Occipital lobe (tissue), 2 donors: ENCODE data around the gene PIK3R5. TPM values are rescaled to one million over a fixed set of nuclear protein-coding genes. Genes with fewer than 3 reads are reported as not detected.

Experiments
- DNase-seq: peaks from one replicate; lab custom pipeline; 2025; lab: John Stamatoyannopoulos, UW
- total RNA-seq: library from RNA; depleted of rRNA; stranded (reverse); fragments of >200 nt; gene quantifications from one replicate; pipeline ENCODE4 v1.2.3, GENCODE V29; 2014

PIK3R5 gene
- total RNA-seq, 1 donor from 2014 or later: 0.62 TPM

DNA sequence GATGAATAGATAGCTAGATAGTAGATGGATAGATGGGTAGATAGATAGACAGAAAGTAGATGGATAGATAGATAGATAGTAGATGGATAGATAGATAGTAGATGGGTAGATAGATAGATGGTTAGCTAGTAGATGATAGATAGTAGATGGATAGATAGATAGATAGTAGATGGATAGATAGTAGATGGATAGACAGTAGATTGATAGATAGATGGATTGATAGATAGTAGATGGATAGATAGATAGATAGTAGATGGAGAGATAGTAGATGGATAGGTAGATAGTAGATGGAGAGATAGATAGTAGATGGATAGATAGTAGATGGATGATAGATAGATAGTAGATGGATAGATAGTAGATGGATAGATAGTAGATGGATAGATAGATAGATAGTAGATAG, 40.4 kb downstream of the PIK3R5 start:
- DNase-seq: no peak

DNA sequence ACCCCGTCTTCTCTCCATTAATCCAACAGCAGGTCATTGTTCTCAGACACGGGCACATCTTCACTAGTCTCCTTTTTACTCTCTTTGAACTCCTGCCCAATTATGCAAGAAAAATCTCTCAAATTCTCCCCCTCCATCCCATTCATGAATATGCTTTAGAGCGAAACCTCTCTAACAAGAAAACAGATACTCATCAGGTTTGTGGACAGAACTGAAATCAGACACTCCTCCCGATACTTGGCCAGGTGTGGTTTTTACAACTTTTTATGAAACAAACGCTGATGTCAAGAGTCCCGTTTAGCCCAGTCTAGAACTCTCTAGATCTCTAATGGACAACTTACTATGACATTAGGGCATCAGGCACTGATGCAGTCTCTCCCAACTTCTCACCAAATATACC, 40.9 kb downstream of the PIK3R5 start:
- no peak for DNase-seq

DNA sequence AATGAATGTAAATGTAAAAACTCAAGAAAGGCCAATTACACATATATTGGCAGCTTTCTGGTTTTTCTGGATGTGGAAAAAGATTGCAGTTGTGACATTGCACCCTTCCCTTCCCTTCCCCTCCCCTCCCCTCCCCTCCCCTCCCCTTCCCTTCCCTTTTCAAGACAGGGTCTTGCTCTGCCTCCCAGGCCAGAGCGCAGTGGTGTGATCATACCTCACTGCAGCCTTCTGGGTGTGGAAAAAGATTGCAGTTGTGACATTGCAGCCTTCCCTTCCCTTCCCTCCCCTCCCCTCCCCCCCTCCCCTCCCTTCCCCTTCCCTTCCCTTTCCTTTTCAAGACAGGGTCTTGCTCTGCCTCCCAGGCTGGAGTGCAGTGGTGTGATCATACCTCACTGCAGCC, 41.7 kb downstream of the PIK3R5 start:
- no peak for DNase-seq

DNA sequence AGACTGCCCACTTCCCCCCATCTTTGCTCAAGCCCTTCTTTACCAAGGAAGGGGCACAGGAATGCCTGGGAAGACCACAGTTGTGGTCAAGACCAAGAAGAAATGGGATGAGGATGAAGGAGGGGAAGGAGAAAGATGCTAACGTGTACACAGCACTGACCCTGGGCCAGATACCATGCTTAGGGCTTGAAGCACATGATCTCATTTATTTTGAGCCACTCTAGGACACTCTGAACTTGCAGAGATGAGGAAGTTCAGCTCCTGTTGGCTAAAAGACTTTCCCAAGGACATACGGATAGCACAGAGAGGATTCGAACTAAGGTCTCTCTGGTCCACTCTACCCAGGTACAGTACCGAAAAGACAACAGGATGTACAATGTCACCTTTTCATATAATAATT, 42.6 kb downstream of the PIK3R5 start:
- no peak for DNase-seq

DNA sequence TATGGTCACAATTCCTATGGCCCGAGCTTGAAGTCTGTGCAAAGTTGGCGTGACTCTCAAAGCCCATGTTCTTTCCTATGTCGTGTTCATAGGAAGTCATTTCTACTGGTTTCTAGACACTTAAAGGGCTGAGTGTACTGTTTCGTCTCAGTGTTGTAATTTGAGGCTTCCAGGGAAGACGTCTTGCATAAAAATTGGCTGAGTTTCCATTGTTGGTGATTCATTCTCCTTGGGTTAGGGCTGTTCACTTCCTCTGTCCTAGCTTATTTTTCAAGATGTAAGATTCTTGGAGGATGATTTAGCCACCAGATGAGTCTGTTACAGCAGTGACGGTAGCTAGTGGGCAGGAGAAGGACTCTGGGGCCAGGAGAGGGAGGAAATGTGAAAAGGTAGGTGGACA, 43.1 kb downstream of the PIK3R5 start:
- no peak for DNase-seq

DNA sequence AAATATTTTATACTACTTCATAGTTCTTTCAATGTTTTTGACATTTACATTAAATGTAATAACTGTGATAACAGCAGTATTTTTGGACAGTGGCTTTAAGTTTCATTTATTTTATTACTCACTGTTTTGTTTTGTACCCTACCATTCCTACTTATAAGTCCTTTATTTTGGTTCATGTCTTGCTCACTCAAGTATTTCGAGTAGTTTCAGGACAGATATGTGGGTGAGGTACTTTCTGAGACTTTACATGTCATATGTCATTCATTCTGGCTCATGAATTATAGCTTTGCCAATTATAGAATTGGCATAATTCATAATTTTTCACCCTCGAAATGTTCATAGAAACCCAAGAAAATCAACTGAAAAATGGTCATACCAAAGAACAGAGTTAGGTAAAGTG, 44.4 kb downstream of the PIK3R5 start:
- no peak for DNase-seq

DNA sequence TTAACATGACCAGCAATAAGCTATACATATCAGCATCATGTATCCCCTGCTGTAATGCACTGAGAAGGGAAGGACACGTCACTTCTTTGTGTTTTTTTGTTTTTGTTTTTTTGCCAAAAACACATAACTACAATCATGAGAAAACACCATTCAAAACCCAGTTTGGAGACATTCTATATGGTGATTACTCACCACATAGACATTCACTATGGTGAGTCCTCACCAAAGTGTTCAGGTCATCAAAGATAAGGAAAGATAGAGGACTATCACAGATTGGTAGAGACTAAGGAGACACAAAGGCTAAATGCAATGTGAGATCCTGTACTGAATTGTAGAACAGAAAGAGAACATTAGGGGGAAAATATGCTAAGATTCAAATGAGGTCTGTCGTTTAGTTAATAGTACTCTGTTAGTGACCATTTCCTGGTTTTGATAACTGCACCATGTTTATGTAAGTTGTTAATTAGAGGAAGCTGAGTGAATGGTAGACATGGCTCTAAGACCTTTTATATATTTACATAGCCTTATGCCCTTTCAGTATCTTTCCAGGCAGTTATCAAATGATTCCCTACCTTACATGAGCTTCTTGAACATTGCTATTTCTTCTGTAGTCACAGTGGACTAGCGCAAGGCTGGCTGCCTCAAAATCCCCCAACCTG, 46.6 kb downstream of the PIK3R5 start:
- DNase-seq: no peak

DNA sequence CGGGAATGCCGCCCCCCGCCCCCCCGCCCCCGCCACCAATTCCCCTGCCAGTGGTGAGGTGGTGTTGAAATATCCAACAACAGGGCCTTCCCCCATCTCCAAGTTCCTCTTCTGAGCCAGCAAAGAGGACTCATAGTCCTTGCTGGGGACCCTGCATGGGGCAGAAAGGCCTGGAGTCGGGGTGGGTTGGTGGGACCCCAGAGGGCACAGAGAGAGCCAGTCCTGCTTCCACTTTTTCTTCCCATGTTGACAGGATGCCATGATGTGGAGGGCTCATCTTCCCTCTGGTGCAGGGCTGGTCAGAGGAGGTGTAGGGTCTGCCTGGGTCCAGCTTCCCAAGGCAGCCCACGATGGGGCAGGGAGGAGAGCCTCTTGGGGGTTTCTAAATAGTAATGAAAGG, 49.0 kb downstream of the PIK3R5 start:
- DNase-seq: no peak

DNA sequence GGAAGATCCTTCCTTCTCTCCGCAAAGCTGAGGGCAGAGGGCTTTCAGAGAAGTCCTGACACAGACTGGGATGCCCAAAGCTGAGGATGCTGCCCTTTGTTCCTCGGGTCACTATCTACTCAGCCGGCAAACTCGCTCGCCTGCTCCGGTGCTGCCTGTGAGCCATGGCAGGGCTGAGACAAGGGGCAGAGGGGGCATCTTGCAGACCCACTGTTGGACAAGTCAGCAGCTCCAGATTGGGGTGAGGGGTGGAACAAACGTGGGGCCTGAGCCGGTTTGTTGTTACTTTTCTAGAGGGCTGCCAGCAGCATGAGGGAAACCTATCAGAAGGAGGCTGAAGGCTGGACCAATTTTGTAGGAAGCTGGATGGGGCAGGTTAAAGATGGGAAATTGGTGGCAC, 51.0 kb downstream of the PIK3R5 start:
- no peak for DNase-seq

DNA sequence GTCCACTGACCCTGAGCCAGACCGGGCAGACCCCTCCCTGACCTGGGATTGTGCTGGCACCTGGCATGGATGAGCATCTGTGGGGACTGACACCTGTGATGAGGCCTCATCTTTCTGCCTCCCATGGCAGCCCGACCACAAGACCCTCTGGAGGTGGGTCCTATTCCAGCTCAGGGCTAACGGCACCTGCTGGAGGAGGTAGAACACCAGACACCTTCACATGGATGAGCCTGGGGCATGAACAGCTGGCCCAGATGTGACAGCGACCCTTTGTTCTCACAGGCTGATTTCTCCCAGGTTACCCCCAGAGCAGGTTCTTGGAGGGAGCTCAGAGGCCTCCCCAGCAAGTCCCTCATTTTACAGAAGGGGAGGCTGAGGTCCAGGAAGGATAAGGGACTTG, 51.6 kb downstream of the PIK3R5 start:
- no peak for DNase-seq

DNA sequence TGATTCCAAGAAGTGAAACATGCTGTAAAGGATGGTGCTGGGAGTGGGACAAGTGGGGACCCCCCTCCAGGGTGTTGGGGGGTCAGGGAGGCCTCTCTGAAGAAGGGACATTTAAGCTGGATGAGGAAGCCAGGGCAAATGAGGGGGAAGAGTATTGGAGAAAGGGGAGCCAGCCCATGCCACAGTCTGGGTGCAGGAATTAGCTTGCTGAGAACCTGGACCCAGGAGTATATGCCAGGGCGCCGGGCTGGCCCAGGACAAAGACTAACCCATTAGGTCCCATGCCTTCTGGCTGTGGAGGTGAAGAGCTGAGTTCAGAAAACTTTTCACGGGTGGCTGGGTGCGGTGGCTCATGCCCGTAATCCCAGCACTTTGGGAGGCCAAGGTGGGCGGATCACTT, 52.4 kb downstream of the PIK3R5 start:
- no peak for DNase-seq

DNA sequence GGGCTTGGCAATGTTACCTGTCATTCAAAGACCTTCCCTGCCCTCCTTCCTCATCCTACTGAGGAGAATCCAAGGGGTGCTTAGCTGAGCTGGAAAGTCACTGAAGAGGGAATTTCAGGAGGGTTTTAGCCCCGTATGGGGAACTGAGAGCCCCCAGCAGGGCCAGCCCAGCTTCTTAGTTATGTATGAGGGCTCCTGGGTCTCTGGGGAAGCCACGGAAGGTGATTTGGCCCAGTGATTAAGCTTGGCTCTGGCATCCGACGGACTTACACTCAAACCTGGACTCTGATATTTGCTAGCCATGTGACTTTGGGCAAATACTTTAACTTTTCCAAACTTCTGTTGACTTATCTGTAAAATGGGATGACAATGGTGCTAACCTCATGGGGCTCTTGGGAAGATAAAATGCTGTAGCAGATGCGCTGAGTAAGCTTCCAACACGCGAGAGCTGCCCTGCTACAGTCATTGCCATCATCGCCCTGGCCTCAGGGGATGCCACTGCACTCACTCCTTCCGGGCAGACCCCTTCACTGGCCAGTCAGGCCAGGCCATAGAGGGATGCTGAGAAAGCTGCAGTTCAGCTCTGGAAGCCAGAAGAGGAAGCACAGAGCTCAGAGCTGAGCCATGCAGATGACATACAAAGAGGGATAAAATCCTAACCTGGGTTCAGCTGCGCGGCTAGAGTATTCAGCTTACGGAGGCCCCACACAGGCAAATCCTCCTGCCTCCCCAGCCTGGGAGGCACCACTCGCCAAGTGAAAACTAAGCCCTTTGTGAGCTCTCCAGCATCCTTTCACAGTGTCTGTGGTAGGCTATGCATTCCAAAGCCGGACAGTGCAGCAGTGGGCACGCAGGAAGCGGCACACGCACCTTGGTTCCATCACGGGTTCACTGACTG, 53.2 kb downstream of the PIK3R5 start:
- DNase-seq: no peak

DNA sequence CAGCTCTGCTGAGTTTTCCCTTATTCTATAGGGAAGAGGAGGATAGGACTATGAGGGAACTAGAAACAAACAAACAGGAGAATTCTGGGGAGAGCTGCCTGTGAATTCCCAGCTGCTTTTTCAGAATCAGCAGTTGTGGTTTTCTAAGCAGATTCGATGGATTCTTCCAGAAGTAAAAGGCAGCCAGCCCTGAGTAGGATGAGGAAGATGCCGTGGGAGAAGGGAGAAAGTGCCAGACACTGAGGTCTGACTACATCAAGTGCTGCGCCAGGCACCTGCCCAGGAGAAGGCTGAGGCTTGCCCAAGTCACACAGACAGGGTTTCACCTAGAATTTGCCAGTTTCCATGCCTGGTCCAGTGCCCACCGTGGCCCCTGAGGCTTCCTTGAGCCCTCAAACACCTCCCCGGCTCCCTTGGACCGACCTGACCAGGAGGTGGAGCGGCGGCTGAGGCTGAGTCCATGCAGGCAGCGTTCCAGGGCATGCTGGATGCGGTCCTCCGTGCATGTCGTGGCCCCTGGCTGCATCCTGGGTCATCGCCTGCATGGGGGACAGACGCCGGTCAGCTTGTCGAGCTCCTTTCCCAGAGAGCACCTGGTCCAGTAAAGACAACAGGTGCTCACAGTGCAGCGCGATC, 54.4 kb downstream of the PIK3R5 start:
- no peak for DNase-seq

DNA sequence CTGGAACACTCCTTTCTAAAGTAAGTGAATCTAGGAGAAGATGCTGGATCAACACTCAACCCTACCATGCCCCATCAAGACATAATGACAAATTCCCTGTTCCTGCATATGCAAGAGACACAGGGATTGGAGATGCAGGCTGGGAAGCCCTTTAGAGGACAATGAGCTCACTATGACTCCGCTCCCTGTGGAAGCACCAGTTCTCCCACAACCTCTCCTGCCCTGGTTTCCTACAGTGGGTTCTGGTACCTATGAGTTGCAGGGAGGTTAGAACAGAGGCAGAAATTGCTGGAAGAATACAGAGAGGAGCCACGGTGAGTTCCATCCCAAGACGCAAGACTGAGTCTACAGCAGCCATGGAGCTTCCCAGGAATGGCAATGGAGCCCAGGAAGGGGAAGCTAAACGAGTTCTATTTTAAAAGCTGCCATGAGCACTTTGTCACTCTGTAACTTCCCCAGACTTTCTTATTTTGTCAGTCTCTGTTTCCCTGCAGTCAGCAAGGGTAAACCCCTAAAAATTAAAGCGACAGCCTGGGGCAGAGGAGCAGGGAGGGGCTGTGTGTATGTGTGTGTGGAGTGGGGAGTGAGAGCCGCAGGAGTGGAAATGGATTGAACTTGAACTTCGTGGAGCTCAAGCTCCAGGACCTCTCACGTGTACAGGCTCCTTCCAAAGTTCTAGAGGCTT, 55.8 kb downstream of the PIK3R5 start:
- DNase-seq: no peak

DNA sequence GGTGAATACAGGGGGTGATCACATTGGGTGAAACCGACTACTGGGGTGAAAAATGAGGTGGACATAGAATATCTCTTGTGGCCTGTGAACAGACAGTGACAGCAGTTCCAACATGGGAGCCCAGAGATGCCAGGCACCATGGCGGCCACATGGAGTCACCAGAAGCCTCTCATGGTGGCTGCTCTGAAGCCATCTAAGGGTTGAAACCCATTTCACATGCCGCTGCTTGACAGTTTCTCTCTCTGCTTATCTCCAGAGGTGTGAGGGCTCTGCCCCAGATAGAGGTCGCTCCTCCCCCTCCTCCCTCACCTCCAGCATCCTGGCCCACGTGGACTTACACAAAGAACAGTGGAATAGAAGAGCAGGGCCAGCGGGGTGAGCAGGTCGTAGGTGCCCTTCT, 60.2 kb downstream of the PIK3R5 start:
- no peak for DNase-seq

DNA sequence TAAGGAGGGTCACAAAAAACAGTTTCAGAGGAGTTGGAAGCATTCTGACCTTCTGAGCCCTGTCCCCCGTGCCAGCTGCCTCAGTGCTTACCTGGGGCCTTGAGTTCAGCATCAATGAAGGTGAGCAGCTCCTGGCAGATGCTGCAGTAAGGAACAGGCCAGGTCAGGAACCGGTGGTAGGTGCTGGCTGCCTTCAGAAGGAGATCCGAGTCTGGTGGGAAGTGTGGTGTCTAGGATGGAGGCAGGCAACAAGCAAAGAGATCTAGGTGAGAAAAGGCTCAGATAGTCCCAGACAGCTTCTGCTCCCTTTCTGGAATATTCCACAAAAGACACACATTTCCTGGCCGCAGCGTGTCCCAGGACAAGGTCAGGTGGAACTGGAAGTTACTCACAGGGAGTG, 60.8 kb downstream of the PIK3R5 start:
- DNase-seq: no peak

DNA sequence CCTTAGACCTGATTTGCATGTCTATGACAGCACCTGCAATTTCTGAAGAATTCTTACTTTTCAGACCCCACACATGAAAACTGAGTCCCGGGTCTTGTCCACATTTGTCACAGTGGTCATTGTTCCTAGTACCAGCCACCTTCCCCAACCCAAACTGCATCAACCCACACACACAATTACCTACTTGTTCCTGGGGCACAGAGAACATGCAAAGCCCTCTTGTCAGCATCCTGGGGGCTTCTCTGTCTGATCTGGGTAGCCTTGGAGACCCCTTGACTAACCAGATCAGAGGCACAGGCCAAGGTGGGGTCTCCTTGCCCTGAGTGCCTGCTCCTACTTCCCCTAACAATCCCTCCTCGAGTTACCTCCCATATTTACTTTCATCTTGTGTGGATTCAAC, 61.3 kb downstream of the PIK3R5 start:
- no peak for DNase-seq

DNA sequence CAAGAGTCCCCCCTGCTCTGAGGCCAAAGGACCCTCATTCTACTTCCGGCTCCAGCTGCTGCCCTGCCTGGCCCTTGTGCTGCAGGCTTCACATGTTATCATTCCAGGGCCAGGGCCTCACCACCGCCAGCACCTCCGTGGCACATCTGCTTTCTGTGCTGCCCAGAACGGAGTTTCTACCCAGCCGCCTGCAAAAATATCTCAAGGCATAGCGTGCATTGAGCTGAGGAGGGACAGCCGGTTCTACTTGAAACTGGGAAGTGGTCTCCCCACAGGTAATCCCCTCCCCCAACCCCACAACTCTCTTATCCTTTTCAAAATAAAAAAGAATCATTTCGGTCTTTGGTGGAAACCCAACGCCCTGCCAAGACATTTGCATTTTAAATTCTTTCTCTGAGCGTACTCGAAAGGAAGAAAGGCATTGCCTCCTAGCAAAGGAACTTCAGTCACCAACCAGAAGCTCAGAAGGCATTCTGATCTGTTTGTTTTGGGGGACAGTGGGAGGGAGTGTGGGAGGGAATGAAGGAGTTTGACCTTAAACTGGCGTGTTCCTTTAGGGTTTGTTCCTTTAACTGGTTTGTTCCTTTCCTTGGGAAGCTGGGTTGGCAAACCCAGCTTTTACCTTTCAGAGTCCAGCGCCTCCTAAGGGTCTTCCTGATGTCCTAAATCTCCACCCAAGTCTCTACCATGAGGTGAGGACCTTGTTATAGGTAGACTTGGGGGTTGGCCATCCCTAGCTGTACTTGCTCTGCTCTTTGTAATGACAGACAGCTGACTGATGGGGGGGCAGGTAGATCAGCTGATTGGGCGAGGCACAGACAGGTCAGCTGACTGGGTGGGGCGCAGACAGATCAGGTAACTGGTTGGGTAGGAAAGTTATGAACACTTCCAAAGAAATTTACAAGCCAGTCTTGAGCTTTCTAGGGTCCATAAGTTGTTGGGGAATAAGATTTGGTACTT, 64.6 kb downstream of the PIK3R5 start:
- DNase-seq: no peak

DNA sequence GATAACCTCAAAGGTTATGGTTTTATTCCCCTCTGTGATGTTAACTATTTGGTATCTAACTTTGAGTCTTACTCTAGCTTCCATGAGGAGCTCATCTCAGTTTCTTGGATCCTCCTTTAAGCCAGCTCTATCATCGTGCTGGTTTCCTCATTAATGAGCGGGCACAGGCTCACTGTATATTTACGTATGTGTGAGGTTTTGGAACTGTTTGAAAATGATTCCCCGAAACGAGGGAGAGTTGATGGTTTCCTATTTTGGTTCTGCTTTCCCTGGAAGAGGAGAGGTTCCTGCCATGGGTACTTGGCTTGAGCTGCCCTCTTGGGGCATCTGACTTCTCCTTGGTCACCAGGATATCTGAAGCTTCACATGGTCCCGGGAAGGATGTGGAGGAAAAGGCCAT, 65.3 kb downstream of the PIK3R5 start:
- DNase-seq: no peak

DNA sequence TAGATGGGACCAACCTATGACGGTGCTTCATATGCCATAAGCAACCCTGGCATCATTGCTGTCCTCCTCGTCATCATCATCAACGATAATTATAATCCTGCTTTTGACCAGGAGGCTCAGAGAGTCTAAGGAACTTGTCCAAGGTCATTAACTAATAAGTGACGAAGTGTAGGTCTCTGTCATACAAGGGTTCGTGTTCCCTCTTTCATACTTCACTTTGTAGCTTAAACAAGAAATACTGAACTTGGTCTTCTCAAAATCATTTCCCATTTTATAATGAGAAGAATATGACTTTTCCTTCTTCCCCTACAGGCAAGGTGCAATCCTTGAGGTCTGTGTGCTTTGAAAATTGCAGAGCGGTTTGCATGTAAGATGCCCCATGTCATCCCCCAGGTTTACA, 66.9 kb downstream of the PIK3R5 start:
- no peak for DNase-seq

DNA sequence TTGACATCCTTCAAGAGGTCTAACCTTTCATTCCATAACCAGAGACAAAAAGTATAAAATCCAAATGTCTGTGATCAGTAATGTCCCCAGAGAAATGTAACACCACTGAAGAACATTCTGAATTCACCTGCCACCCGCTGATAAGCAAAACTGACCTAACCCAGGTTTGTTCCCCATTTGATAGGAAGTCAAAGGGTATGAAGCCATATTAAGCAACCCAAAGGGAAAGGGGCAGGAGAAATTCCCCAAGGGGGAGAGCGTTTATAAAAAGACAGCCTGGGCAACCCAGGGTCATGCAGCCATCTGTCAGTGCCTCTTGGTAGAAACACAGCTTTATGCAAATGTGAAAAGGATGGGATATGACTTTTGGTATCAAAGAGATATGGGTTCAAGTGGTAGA, 67.4 kb downstream of the PIK3R5 start:
- DNase-seq: no peak
